ENCODE results near the gene LGALS9B.
"Not testable (repeated sequence)": the region's sequence is repeated elsewhere in the genome, so short reads cannot be mapped to it uniquely, and the experiment has no call there.

The LGALS9B gene

DNA sequence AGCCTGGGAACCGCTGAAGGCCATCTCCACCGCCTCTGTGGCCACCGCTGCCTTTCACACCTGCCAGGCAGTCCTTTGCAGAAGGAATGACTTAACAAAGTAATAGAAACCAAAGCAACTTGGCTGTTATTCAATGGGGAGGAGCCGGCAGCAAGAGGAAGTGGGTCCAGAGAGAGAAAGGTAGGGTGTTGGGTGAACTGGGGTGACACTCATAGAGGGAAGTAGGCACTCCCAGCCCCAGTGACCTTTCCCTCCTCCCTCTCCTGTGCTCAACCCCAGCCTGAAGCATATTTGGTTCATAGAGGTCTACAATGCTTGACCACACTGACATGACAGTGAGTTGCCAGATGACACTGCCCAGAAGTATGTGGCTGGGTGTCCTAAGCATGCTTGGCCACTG, at the start of gene LGALS9B:
LGALS9B (minus strand) TSS at position 93 of the 400 bp plus-strand sequence; CDS start at position 24, 69 bp downstream.
- not testable (repeated sequence) for DNase-seq

DNA sequence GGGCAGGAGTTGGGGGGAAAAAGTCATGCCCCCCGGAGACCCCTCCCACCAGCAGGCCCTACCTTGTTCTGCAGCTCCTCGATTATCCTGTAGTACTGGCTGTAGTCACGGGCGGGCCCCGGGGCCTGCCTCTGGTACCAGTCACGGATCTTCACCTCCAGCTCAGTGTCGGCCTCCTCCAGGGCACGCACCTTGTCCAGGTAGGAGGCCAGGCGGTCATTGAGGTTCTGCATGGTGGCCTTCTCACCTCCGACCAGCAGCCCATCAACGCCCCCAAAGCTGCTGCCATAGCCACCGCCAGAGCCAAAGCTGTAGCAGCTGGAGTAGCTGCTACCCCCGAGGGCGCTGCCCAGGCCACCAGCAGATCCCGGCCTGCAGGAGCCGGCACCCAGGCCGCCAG, 49.6 kb upstream of the LGALS9B start:
- DNase-seq = not testable (repeated sequence)

DNA sequence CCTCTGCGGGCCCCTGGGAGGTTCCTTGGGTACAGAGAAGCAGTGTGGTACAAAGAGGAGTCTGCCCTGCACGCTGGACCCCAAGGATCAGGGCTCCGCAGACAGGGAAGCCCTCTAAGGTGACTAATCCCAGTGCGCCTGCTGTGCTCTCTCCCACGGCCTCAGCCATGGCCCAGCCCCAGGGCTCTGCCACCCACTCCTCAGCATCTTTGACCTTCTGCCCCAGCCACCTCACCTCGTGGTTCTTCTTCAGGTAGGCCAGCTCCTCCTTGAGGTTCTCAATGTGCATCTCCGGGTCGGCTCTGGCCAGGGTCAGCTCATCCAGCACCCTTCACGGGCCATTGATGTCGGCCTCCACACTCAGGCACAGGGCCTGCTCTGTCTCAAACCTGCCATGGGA, 47.8 kb upstream of the LGALS9B start:
- not testable (repeated sequence) for DNase-seq

DNA sequence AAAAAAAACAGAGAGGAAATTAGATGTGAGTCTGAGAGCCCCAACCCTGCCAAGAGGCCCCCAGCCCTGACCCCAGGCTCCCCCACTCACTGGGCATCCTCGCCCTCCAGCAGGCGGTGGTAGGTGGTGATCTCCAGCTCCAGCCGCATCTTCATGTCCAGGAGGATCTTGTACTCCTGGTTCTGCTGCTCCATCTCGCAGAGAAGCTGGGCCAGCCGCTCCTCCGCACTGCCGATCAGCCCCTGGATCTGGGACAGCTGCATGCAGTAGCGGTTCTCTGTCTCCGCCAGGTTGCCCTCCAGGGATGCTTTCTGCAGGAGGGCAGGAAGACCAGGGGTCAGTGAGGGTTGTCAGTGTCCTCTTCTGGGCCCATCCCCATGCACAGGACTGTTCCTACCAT, 46.2 kb upstream of the LGALS9B start:
- DNase-seq = not testable (repeated sequence)

DNA sequence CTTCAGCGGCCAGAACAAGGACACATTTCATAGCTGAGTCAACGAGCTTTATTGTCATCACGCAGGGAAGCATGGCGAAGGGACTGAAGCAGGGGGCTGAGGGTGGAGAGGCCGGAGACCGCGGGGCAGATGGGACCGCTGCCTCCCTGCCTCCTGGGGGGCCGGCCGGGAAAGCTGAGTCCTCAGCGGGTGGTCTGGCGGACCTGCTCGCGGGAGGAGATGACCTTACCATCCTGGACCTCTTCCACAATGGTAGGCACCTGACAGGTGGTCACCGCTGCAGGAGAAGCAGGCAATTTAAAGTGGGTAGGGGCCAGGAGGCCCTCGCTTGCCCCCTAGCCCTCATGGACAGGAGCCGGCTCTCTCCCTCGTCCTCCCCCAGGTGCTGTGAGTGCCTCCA, 45.0 kb upstream of the LGALS9B start:
- DNase-seq = not testable (repeated sequence)

DNA sequence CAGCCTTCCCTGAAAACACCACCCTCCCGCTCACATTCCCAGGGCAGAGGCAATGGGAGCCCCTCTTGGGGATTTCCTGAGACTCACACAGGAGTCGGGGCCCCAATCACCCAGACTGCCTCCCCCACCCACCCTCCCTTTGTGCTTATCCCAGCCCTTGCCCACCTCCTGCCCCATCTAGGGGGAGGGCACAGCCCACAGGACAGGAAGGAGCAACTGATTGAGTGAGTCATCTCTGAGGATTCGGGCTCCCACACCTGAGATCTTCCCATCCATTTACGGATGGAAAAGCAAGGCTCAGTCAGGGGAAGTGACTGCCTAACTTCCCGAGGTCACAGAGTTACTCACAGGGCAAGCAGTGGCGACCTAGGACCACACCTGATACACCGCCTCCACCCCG, 44.4 kb upstream of the LGALS9B start:
- not testable (repeated sequence) for DNase-seq

DNA sequence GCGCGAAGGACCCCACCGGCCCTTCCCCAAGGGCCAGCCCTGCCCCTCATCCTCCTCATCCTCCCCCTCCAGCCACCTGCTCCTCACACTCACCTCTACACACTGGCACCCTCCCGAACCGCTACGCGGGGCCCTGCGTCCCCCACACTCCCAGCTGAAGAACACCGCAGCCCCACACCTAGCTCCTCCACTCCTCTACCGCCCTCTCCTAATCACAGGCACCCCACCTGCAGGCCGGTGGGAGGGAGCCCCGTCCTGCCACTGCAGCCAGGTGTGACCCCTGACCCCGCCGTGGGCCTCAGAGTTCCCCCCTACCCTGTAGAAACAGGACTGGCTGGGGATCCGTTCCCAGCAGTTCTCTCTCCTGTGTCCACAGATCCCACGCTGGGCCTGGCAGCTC, 38.0 kb upstream of the LGALS9B start:
- not testable (repeated sequence) for DNase-seq

DNA sequence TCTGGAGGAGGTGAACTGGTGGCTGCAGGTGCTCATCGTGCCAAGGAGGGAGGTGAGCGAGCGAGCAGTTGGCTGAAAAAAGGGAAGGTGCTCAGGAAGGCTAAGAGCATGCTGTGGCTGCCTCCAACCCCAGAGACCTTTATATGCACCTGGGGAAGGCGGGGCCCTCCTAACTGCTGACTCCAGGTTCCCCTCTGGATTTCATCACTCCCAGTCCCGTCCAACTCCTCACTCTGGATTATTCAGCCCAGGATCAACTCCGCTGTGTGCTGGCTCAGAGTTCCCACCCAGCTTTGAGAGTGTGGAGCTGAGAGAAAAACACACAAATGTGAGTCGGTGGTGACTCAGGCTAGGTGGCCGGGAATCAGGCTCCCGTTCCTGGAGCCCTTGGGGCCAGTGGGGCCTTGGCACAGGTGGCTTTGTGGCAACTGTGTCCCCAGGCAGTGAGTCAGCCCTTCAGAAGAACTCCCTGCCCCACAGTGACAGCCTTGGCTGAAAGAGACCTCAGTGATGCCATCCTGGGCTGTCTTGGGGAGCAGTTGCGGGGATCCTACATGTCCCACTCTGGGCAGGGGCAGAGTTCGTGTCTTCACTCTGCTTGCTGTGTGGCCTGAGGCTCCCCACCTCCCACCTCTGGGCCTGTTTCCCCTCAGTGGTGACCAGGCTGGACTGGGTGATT, 37.2 kb upstream of the LGALS9B start:
- not testable (repeated sequence) for DNase-seq

DNA sequence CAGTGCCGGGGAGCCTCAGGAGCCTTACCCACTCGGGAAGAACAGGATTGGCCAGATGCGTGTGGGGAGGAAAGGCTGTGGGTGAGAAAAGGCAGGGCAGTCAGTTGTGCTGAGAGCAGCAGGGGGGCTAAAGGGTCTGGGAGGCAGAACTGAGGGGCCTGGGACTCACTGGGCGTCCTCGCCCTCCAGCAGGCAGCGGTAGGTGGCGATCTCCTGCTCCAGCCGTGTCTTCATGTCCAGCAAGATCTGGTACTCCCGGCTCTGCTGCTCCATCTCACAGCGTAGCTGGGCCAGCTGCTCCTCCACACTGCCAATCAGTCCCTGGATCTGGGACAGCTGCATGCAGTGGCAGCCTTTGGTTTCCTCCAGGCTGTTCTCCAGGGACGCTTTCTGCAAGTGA, 34.6 kb upstream of the LGALS9B start:
- not testable (repeated sequence) for DNase-seq

DNA sequence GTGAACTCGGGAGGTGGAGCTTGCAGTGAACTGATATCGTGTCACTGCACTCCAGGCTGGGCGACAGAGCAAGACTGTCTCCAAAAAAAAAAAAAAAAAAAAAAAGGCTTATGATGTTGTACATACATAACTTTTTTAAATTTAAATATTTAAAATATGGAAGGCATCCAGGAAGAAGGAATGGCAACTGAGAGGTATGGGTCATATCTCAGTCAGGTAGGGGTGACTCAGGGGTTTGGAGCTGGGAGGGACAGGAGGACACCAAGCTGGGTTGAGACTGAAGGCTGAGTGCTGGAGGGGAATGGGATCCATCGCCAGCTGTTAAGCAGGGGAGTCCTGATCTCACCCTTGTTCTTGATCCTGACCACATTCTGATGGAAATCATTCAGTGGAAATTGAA, 33.0 kb upstream of the LGALS9B start:
- not testable (repeated sequence) for DNase-seq

DNA sequence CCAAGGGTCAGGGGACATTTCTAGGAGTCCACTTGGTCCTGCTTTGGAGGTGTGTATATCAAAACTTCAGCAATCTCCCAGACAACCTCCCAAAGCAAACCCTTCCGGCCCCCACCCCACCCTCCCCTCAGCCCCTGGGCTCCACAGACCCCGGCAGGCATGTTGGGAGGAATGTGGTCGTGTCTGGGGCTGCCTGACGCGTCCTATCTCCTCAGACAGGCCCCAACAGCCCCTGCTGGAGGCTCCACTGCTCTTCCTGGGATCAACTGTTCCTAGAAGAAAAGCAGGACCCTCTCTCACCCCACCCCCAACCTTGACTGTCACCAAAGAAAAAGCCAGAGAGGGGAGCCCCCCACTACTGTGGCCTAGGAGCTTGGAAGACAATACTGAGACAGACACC, 28.1 kb upstream of the LGALS9B start:
- not testable (repeated sequence) for DNase-seq

DNA sequence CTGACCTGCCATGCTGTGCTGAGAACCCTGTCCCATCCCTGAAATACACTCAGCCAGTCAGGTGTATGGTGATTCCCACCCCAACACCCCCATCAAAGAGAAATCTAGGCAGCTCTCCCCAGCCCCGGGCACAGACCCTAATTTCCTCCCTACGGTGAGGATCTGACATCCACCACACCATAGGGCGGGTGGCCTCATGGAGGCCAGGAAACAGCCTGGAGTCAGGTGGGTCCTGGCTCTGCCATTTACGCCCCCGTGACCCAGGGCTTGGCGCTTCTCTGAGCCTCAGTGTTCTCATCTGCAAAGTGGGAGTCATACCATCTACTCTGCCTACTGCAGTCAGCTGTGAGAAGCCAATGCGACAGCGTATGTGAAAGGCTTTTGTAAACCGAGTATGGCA, 27.4 kb upstream of the LGALS9B start:
- DNase-seq = not testable (repeated sequence)

DNA sequence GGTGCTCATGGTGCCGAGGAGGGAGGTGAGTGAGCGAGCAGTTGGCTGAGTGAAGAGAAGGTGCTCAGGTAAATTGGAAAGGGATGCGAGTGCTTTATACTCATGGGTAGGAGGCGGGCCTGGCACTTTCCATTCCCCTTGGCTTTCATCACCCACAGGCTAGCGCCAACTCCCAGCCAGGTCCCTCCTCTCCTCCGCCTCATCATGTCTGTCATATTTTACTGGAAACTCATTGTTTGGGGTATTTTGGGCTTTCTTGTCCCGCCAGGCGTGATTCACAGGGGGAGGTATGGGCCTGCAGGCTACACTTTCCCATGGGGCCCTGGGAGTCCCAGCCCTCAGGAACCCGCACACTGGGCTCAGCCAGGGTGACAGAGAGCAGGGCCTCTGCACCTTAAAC, 26.8 kb upstream of the LGALS9B start:
- not testable (repeated sequence) for DNase-seq

DNA sequence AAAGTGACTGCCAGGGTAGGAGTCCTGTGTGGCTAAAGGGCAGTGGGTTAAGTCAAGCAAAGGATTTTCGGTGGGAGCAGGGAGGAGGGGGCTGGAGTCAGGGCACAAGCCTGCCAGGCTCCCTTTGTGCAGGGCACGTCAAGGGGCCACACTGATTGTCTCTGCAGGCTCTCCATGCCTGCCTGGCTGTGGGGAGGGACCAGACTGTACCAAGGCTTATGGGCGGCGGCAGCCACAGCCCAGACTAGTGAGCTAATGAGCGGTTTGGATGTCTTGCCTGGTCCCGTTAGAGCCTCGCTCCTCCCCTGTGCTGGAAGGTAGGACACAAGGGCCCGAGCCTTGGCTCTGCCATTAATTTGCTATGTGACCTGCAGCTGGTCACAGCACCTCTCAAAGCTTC, 25.6 kb upstream of the LGALS9B start:
- DNase-seq = not testable (repeated sequence)

DNA sequence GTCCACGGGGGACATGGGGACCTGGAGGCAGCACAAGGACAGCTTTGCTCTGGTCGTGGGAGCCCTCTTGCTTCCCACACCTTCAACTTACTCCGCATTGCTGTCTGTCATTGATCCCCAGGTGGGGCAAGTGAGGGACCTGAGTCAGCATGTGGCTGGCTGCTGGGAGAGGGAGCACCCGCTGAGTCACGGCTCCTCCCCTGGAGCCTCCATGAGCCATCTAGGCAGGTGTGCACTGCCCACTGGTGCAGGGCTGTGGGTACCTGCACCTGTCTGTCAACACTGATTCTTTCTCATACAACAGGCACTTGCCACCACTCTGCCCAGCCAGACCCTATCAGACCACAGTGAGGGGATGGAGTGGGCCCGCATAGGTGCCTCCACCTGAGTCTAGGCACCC, 24.8 kb upstream of the LGALS9B start:
- not testable (repeated sequence) for DNase-seq

DNA sequence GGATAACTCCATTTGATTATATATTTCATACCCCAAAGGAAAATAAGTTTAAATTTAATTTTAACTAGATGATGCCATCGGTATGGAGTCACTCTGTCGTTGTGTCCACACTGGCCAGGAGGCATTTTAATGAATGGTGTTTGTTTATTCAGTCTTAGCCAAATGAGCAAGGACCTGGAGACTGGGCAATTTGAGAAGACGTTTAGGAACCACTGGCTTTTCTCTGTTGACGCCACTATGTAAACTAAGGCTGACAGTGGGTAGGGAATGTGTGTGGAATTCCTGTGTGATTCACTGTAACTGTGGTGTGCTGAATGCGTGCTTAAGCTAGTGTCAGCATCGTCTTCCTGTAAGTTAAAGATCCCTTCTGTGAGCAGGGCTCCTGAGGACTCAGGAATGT, 17.6 kb upstream of the LGALS9B start:
- DNase-seq = not testable (repeated sequence)

DNA sequence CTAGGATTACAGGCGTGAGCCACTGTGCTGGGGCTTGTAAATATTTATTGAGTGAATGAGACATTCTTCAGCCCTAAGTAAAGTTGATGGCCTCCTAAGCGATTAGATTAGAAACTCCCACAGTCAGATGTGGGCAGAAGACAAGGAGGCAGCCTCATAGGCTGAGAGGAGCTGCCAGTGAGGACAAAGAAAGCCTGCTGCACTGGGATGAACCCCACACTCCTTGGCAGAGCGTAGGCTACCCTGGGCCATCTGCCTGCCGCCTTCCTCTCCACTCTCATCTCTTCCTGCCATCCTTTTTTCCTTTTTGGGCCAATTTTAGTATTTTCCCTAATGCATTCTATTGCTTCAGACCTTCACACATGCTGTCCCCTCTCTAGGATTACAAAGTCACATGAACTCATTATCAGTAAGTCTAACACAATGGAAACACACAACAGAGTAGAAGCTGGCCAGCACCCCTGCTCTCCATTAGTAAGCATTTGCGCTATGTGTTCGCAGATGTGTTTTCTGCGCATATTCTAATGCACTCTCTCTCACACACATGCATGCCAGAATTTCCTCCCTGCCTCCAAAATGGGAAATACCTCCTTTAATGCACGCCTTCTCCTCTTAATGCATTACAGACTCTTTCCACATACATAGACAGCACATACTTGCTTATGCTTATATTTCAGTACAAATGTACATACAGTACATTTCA, 12.7 kb upstream of the LGALS9B start:
- not testable (repeated sequence) for DNase-seq

DNA sequence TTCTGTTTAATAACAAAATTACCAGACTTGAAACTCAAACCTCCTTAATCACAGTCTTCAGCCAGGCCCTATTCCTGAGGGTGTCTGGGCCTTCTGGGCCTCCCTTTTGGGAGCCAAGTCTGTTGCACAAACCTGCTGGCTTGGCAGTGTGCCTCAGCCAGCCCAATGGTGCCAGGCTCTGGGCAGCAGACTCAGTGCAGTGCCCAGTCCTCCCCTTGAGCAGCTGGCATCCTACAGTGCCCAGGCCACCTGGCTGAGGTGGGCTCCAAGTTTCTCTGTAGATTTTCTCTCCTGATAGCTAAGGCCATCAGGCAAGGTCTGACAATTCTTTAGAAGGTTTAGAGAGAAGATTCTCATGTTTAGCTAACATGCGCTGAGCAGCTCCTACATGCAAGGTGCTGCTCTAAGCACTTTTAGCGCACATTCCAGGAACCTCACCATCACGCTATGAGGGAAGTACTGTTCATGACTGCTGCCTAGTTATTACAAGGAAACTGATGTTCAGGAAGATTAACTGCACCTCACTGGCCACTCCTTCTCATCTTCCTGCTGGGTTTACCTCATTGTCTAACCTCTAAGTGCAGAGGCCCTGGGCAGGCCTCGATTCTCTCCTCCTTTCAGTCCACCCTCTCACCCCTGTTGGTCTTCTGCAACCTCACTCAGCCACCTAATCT, 10.2 kb upstream of the LGALS9B start:
- not testable (repeated sequence) for DNase-seq

DNA sequence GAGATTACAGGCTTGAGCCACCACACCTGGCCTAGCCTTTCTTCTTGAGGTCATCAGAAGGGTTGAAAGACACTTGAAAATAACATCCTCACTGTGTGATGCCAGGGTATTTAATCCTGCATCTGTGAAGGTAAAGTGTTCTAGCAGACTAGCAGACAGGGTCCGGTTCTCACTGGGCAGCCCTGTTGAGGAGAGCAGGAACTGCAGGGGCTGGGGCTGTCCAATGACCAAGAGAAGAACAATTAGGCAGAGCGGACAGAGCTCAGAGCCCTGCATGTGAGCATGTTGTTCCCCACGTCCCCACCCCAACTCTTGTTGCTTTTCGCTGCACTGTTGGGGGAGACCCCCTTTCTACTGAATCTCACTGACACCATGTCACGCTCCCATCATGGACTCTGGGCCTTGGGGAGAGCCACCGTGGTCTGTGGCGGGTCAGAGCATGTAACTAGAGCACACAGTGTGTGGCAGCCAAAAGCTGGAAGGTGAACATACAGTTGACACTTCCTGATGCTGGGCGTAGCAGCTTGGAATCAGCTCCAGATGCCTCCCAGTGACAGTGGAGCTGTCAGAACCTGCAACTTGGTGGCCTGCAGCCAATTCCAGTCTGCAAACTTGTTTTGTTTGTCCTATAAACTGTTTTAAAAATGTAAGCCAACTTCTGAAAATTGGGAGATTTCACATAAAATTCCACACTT, 7.9 kb upstream of the LGALS9B start:
- DNase-seq = not testable (repeated sequence)

DNA sequence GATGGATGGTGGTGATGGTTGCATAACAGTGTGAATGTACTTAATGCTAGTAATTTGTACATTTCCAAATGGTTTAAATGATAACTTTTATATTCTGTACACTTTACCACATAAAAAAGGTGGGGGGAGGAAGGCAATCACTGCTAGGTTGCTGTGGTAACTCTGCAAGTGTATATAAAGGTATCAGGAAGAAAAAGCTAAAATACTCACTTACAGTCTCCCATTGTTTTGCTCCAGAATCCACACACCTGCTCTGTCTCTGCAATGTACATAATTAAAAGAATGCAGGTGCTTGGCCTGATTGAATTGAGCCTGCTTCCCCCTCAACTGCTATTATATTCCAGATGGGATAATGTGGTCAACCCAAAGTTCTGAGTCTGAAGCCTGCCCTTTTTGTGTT, 6.7 kb upstream of the LGALS9B start:
- not testable (repeated sequence) for DNase-seq

DNA sequence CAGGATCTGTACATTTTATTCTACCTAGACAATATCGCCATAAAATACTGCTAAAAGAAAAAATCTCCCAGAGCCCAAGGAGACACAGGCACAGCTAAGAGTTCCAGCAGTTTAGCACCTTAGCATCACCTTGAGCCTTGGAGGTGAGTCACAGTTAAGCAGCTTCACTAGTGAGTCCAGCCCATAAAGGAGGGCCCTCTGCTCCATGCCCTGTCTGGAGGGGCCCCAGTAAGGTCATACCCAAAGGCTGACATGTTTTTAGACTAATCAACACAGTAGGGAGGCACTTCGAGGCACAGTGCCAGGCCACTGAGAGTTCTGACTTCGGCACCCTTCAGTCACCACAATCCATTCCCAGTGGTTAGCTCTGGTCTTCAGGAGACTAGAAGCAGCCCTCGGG, 2.6 kb upstream of the LGALS9B start:
- not testable (repeated sequence) for DNase-seq

DNA sequence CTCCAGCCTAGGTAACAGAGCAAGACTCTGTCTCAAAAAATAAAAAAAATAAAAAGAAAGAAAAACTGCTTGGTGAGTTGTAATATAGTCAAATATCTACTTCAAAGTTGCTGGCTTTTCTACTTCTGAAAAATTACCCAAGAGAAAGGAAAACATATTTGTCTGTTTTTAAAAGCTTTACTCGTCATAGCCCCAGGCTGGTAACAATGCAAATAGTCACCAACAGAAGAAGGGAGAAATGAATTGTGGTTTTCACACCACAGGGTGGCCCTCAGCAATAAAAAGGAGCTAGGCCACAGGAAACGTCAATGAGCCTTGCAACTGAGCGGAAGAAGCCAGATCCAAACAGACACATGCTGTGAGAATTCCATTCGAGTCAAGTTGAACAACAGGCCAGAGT, 1.8 kb upstream of the LGALS9B start:
- not testable (repeated sequence) for DNase-seq

DNA sequence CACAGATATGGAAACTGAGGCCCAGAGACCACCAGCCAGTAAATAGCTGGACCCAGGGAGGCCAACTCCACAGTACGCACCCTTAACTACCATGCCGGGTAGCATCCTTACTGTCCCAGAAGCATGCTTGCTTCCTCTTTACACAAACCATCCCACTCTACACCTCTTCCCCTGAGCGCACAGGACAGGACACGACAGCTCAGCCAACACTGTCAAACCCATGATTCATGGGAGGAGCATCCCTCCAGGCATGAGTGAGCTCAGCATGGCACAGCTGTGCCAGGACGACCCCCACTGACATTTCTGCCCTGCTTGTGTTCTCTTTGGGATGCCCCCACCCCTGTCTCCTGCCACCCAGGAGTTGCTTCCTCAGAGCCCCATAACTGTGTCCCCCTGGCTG, 340 bp downstream of the LGALS9B start:
- not testable (repeated sequence) for DNase-seq

Data from activated CD8-positive, alpha-beta memory T cell treated with anti-CD3 and anti-CD28 coated beads, Interleukin-2, amount 50 U/mL, for 4 hours (primary cell).